GM03348 (cell line): ENCODE data around the gene MICALL2.

Source experiments
- DNase-seq: peaks from one replicate; pipeline ENCODE4 v3.0.0; 2012; ENCODE audit warnings: low spot score

Gene MICALL2

DNA sequence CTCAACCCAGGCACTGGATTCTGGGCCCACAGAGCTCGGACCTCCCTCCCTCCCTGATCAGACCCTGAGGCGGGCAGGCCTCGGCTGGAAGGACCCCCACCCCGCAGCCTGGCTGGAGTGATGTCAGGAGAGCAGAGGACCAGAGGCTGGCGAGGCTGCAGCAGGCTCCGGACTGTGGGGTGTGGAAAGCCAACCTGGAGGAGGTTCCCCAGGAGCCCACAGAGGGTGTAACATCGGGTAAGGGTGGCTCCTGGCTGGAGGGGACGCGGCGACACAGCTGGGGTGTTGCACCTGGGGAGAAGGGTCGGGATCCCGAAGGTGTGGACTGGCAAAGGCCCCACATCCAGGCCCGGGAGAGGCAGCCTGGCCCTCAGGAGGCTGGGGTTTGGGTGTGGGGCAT lies 8.9 kb upstream of the MICALL2 start:
- DNase-seq: no peak

DNA sequence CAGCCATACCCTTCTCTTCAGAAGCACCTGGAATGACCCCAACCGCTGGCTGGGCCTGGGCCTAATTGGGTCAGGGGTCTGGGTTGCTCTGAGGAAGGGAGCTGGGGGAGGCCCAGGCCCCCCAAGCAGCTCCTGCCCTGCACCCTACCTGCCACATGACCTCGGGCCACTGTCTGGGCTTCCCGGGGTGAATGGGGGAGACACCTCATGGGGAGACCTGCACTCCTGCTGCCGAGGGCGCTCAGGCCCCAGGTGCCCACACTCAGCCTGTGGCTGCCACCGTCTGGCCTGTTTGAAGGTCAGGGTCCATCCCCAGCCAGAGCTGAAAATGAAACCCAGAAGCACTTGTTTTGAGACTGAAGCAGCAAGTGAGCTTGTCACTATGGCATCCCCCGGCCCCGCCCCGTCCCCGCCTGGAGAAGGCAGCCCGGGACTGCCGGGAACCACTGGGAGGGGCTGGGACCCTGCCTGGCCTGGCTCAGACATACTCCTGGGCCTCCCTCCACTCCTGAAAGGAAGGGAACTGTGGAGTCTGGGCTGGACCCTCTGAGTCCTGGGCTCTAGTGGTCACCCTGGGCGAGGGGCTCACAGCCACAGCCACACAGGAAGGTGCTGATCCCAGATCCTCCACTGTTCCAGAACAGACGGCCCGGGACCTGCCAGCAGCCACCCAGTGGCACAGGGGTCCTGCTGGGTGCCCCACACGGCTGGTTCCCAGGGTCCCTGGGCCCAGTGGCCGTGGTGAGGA lies 7.4 kb upstream of the MICALL2 start:
- DNase-seq: peak; percentile 80

DNA sequence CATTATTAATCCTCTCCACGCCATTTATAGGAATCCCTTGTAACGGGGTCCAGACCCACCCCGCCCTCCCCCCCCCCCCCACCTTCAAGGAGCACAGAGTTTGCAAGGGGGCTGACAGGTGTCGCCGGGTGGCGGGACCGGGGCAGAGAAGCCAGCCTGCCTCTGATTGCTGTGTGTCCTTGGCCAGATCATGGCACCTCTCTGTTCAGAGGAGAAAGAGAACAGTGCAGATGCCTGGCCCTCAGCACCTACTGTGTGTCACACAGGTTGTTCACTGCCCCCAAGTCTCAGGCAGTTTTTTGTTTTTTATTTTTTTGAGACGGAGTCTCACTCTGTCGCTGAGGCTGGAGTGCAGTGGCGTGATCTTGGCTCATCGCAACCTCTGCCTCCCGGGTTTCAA lies 5.4 kb upstream of the MICALL2 start:
- no peak for DNase-seq

DNA sequence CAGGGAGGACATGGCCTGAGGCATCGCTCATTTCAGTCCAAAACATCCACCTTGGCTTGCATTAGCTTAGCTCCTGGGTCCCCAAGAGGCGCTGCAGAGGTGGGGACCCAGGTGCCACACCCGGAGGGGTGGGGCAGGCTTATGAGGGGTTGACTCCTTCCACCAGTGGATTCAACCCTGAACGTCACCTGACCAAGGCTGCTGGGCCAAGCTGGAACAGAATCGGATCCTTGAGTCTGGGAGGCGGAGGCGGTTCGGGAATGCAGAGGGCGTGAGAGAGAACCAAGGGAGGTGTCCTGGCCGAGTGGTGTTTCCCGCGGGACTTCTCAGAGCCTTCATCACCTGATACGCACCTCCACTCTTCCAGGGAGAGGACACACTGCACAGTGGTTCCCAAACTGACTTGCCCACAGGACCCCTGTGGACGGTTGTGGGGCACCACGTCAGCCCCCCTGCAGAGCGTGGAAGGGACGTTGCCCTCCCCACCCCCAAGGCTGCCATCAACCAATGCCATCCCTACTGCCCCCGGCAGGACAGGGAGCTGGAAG lies 4.5 kb upstream of the MICALL2 start:
- DNase-seq: no peak

DNA sequence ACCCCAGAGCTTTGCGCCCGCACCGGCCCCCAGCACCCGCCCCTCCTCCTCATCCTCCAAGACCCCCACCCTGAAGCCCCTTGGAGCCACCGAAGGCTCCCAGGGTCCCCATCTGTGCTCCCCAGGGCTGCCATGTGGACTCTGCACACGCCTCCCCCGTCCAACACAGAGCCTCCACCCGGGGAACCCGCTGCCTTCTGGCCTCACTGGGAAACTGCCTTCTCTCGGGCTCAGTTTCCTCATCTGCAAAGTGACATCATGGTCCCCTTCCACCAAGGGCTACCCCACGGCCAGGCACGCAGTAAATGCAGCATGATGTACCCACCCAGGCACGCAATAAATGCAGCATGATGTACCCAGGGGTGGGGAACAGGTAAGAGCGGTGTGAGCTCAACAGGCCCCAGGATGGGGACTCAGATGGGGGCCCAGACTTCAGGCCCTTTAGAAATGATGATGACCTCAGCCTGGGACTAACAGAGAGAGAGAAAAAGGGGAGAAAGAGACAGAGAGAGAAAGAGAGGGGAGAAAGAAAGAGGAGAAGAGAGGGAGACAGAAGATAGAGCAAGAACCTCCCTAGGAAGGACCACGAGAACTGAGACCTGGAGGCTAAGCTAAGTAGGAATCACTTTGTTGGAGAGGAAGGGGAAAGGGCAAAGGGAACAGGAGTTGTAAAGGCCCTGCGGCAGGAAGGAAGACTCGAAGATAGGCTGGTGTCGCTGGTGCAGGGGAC lies 2.5 kb upstream of the MICALL2 start:
- no peak for DNase-seq

DNA sequence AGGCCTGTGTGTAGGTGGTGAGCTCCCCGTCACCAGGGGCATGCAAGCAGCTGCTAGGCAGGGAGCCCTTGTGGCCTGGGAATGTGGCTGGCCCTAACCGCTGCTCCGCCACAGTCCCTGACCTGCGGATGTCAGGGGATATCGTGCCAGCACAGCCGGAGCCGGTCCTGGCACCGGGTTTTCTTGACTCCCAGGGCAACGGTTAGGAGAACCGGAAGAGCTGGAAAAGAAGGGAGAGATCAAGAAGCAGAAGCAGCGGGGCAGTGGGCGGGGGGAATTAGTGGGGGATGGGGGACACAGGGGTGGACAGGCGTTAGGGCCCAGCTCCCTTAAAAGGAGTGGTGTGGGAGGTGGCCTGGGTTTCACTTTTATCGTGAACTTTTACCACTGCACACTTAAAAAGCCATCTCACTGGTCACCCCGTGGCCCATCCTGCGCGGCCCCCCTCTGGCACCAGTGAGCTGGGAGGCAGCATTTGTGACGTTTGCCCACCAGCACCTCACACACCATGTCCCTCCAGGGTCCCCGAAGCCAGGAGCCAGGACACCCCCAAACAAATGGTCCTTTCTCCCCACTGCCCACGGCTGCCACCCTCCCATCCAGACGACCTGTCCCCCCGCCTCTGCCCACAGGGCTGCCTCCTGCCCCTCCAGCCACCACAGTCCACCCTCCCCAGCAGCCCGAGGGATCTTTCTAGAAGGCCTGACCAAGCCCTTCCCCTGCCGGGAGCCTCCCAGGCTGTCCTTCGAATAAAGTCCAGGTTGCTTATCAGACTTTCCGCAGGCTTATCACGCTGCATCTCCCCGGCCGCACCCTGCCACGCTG lies 1.8 kb upstream of the MICALL2 start:
- DNase-seq: peak; percentile 64

DNA sequence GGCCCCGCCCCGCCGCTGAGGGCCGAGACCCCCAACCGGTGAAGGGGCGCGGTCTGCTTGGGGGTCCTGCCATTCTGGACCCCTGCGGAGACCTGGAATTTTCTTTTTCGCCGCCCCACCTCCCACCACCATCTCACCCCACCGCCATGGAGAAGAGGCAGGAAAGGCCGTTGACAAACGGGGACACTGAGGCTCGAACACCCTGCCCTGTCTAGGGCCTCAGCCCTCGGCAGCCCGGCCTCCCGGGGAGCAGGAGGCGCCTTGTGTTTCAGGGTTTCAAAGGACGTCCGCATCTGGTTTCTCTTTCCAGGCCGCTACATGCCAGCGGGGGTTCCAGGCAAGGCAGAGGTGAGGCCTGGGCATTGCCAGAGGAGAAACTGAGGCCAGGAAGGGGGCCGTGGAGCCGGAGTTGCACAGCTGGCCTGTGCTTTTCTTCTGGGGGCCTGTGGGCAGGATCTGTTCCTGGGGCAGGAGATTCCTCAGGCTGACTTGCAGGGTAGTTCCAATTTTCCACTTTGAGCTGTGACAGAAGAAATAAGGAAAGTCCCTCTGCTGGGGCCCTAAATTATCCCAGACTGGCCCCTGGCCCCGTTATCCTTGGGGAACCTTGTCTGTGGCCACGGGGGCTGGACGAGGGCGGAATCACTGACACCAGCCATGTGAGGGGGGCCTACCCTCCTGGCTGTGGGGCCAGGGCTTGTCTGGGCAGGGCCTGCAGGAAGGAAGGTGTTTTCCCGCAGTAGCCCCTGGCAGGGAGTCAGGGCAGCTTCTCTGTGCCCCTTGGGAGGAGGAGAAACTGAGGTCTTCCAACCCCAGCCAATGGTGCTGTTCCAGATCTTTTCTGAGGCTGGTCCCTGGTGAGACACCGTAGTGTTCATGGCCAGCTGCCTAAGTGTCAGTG lies 900 bp upstream of the MICALL2 start:
- DNase-seq: peak; percentile 34

DNA sequence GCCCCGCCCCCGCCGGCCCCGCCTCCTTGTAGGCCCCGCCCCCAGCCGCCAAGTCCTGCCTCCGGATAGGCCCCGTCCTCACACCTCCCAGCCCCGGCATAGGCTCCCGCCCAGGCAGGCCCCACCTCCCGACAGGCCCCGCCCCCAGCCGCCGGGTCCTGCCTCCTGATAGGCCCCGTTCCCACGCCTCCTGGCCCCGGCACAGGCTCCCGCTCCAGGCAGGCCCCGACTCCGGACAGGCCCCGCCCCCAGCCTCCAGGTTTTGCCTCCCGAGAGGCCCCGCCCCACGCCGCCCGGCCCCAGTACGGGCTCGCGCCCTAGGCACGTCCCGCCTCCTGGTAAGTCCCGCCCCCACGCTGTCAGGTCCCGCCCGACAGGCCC lies 232 bp upstream of the MICALL2 start:
- peak; percentile 100 for DNase-seq

DNA sequence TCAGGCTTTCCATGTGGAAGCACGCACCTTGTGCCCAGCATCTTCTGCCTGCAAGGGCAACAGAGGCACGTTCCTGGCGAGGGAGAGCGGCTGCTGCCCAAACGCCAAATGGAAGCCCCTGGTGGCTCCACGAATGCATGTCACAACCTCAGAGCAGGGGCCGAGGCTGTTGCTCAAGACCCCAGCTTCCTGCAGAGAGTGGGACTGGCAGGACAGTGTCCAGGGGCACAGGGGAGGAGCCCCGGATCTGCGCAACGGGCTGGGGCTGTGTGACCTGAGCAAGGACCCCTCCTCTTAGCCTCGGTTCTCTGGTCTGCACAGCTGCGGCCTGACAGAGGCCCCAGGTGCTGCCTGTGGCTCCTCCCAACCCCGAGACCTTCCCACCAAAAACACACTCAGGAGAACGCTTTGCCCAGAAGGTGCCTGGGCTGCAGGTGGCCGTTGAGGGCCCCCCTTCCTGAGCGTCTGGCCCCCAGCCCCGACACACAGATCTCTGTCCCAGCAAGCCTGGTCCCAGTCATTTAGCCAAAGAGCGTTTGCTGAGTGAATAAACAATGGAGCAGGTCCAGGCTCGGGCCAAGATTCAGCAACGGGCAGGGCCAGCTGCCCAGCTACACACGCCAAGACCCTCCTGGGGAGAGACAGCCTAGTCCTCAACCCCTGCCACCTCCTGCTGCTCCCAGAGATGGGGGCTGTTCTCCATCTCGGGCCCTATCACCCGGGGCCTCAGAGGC lies 1.2 kb downstream of the MICALL2 start:
- peak; percentile 52 for DNase-seq

DNA sequence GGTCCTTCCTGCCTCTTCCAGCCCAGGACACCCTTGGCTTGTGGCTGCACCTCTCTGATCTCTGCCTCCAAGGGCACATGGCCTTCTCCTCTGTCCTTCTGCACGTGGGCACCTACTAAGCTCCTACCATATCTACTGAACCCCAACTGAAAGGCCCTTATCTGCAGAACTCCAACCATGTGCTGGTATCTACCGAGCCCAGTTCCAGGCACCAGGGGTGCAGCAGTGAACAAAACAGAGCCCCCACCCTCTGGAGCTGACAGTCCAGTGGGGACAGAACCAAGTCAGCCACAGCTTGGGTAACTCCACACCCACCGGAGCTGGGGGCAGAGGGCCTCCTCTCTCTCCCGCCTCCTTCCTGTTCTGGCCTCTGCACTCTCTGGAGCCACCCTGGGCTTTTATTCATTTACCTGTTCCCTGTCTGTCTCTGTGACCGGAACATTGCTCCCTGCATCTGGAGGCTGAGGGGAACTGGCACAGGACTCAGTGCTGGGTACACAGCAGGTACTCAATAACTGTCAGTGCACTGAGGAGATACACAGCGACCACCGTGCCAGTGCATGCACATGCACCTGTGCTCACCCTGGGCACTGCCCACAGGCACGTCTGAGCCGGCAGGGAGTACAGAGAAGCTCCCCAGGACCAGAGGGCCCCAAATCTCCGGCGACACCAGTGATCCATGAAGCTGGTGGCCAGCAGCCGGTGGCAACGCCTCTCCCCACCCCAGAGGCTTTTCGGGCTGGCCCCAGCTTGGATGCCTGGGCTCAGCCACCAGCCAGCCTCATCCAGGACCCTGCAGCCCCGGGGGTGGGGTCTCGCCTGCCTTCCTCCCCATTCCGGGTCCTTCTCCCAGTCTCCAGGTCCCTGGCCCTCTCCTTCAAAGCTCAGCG lies 2.0 kb downstream of the MICALL2 start:
- DNase-seq: no peak

DNA sequence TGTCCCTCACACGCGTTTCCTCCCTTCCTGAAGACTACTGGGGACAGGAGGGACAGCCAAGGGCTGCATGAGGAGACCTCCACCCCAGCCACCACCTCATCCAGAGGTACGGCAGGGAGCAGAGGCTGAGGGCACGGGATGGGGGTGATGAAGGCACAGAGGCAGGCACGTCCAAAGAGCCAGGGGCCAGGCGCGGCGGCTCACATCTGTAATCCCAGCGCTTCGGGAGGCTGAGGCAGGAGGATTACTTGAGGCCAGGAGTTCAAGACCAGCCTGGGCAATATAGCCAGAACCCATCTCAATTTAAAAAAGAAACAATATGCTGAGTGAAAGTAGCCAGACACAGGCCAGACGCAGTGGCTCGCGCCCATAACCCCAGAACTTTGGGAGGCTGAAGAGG lies 3.3 kb downstream of the MICALL2 start:
- no peak for DNase-seq

DNA sequence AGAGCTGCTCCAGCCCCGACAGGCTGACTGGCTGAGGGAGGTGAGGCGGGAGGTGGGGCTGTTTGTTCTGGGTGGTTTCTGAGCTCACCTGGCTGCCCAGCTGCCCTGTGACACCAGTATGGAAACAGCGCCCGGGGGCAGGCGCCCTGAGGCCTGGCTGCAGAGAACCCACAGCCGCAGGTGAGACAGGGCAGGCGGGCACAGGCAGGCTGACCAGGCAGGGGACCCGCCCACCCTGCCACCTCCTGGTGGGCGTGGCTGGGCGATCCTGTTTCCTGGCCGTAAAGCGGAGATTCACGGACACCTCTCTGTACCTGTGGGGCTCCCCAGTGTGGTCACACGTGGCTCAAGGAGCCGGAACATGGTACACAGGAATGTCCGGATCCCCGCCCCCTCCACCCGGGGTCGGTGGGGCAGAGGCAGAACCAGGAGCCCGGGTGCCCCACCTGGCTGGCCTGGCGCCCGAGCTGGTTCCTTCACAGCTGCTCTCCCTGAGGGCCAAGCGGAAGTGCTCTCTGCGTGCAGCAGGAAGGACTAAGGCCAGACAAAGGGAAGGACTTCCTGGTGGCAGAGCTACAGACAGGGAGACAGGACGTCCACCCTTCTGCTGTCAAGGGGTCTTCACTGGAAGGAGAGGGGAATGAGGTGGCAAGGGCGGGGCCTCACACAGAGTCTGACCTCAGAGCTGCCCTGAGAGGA lies 3.9 kb downstream of the MICALL2 start:
- DNase-seq: no peak

DNA sequence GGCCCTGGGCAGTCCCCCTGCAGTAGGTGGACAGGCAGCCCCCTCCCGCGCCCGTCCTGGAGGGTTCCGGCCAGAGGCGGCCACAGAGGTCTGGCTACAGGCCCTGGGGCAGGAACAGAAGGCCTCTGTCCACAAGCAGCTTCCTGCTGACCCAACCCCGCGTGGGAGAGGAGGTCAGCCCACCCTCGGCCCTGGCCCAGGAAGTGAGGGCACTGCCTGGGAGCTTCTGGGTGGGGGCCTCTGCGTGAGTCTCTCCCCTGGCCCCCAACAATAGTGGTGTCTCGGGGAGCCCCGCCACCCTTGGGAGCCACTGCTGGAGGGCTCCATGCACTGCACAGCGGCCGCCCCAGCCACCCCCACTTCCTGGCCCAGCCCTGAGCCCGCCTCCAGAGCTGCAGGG lies 4.7 kb downstream of the MICALL2 start:
- DNase-seq: no peak

DNA sequence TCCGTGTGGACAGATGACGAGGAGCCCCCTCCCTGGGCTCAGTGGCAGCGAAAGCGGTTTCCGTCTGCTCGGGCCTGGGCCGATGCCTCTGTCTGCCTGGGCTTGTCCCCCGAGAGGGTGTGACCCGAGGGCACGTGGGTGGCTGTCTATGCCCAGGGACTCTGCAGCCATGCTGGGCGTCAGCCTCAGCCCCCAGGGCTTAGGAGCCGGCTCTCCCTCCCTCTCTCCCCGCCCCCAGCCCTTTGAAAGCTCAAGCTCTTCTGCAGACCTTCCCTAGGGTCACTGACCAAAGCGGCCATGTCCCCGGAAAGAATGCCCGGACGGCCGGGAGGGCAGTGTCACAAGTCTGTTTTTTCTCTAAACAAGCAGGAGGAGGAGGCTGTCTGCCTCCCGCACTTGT lies 7.1 kb downstream of the MICALL2 start:
- no peak for DNase-seq

DNA sequence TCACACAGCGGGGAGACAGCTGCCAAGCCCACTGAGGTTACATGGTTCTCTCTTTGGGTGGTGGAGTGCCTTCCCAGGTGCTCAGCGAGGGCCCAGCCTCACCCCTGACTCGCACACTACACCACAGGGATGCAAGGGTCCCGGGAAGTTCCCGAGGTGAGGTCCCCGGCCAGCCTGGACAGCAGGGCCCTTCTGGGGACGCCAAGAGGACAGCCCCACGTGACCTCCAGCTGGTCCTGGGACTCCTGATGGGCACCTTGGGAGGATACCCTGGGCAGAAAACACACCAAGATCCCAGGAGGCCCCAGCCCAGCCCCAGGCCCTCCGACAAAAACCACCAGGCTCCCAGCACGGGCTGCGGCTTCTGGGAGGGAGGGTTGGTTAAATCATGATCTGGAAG lies 8.3 kb downstream of the MICALL2 start:
- DNase-seq: no peak

DNA sequence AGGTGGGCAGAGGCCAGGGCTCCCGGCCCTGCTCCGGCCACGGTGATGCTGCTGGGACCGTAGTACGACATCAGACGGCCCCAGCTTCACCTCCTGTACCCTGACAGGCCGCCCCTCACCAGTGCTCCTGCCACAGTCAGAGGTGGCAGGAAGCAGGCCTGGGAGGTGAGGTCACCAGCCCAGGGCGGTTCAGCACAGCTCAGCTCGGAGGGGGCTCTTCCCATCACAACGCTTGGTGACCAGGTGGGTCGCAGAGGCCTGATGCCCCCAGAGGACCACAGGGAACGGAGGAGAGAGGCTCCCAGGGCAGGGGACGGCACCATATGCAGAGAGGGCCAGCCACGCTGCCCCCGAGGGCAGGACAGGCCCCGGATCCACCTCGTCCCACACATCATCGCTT lies 8.8 kb downstream of the MICALL2 start:
- DNase-seq: no peak

DNA sequence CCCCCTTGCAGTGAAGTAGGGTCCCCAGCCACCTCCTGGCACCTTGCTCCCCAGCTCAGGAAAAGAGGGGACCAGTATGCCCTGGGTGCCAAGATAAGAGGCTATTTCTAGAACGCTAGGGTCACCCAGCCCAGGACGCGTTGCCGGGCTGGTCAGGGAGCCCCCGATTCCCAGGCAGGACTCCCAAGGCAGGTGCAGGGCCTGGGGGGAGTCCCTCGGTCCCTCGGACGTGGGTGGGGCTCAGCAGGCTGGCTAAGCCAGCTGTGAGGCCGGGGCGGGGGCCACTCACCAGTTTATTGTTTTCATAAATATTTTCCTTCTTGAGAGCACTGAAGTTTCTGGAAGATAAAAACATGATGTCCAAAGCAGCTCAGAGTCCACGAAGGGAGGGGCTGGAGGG lies 9.3 kb downstream of the MICALL2 start:
- no peak for DNase-seq

DNA sequence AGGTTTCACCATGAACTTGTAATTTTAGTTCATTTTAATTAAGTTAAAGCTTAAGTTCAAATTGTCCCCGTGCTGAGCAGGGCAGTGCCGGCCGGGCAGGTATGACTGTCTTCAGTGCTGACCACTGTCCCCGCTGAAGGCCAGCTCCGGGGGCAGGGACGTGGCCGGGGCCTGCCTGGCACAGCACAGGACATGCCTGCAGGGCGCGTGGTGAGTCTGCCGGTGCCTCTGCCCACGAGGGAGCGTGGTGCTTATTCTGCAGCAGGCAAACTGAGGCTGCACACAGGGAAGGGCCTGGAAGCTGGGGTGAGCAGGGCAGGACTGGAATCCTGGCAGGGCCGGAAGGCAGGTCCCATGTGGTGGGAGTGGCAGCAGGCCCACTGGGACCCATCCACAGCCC lies 9.8 kb downstream of the MICALL2 start:
- DNase-seq: no peak

DNA sequence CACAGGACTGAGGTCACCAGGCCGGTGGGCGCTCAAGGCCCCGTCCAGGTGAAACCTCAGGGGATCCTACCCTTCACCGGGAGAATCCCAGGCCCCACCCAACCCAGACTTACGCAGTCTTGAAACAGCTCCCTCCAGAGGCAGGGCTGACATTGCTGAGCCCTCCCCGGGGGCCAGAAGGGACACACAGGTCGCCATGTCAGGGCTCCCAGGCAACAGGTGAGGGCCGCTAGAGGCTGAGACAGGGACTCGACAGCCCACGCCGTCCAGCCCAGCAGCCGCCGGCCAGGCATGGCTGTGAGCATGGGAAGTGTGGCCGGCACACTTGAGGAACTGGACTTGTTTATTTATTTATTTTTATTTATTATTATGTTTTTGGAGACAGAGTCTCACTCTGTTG lies 10.3 kb downstream of the MICALL2 start:
- no peak for DNase-seq
